Hematopoietic multipotent progenitor cell treated with erythropoietin and hydrocortisone succinate and interleukin-3 and kit ligand, for 4 days (in vitro differentiated cells): Measurements from ENCODE around the gene AQP1.

Experiments used
- DNase-seq: peaks from one replicate; pipeline ENCODE4 v3.0.0-alpha.2; 2015

The AQP1 gene

GRCh38 chr7:30886608-30887011 lies 25.0 kb upstream of the AQP1 start:
- no peak for DNase-seq

- no peak for DNase-seq
These were observed 24.2 kb upstream of the AQP1 start for GRCh38 chr7:30887464-30887872.

- no peak for DNase-seq
These were observed 22.9 kb upstream of the AQP1 start for GRCh38 chr7:30888747-30889146.

- DNase-seq = no peak
These were observed 21.4 kb upstream of the AQP1 start for GRCh38 chr7:30890226-30890625.

- DNase-seq = no peak
These were observed 18.3 kb upstream of the AQP1 start for GRCh38 chr7:30893357-30893756.

GRCh38 chr7:30894009-30894408 lies 17.6 kb upstream of the AQP1 start:
- DNase-seq = no peak

GRCh38 chr7:30894866-30895605 lies 16.6 kb upstream of the AQP1 start:
- peak; percentile 51 for DNase-seq

GRCh38 chr7:30896036-30896435 lies 15.6 kb upstream of the AQP1 start:
- no peak for DNase-seq

GRCh38 chr7:30896783-30897637 lies 14.6 kb upstream of the AQP1 start:
- peak; percentile 92 for DNase-seq

- no peak for DNase-seq
These were observed 13.9 kb upstream of the AQP1 start for GRCh38 chr7:30897770-30898169.

- DNase-seq = no peak
These were observed 13.2 kb upstream of the AQP1 start for GRCh38 chr7:30898411-30898810.

- DNase-seq = no peak
These were observed 12.6 kb upstream of the AQP1 start for GRCh38 chr7:30899066-30899465.

GRCh38 chr7:30899630-30900029 lies 12.0 kb upstream of the AQP1 start:
- DNase-seq = no peak

GRCh38 chr7:30900053-30900452 lies 11.6 kb upstream of the AQP1 start:
- no peak for DNase-seq

GRCh38 chr7:30900803-30901362 lies 10.8 kb upstream of the AQP1 start:
- DNase-seq = no peak

- DNase-seq = no peak
These were observed 9.8 kb upstream of the AQP1 start for GRCh38 chr7:30901856-30902255.

- no peak for DNase-seq
These were observed 9.2 kb upstream of the AQP1 start for GRCh38 chr7:30902466-30902865.

GRCh38 chr7:30903146-30903545 lies 8.5 kb upstream of the AQP1 start:
- no peak for DNase-seq

GRCh38 chr7:30904561-30904960 lies 7.1 kb upstream of the AQP1 start:
- DNase-seq = no peak

GRCh38 chr7:30905078-30906012 lies 6.3 kb upstream of the AQP1 start:
- no peak for DNase-seq

GRCh38 chr7:30906014-30906413 lies 5.6 kb upstream of the AQP1 start:
- DNase-seq = no peak

- DNase-seq = no peak
These were observed 5.0 kb upstream of the AQP1 start for GRCh38 chr7:30906515-30907240.
